ENCODE data around the gene KDM5B.
"Not testable (repeated sequence)": the region's sequence is repeated elsewhere in the genome, so short reads cannot be mapped to it uniquely, and the experiment has no call there.

KDM5B gene

DNA sequence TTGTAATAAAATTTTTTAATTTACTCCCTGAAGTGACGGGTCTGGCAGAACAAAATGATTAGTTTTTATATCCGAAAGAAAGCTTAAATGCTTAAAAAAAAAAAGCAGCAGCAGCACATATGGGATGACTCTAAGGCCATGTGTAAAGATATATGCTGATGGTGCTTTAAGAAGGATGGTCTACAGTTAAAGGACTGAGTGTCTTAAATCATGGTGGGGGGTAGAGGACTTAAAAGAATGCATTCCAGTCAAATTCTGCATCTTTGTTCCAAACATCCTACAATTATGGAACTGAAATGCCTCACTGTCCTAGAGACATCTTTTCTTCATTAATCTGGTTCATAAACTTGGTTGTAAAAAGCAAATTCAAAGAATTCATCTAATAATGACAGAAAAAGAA lies 7.0 kb downstream of the KDM5B start:
- TF ChIP-seq, protein P1, sequence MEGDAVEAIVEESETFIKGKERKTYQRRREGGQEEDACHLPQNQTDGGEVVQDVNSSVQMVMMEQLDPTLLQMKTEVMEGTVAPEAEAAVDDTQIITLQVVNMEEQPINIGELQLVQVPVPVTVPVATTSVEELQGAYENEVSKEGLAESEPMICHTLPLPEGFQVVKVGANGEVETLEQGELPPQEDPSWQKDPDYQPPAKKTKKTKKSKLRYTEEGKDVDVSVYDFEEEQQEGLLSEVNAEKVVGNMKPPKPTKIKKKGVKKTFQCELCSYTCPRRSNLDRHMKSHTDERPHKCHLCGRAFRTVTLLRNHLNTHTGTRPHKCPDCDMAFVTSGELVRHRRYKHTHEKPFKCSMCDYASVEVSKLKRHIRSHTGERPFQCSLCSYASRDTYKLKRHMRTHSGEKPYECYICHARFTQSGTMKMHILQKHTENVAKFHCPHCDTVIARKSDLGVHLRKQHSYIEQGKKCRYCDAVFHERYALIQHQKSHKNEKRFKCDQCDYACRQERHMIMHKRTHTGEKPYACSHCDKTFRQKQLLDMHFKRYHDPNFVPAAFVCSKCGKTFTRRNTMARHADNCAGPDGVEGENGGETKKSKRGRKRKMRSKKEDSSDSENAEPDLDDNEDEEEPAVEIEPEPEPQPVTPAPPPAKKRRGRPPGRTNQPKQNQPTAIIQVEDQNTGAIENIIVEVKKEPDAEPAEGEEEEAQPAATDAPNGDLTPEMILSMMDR (IDR thresholded peaks at IDR 0.05; ENCODE audit: extremely low read depth, insufficient read depth, missing control alignments) = no peak
- DNase-seq (ENCODE audit: low spot score) = no peak
- in situ Hi-C loops (cut with MboI; ENCODE audit: low pct_unique_long_range_greater_than_20kb, low sequenced_read_pairs, unreplicated experiment) = no loop called here

DNA sequence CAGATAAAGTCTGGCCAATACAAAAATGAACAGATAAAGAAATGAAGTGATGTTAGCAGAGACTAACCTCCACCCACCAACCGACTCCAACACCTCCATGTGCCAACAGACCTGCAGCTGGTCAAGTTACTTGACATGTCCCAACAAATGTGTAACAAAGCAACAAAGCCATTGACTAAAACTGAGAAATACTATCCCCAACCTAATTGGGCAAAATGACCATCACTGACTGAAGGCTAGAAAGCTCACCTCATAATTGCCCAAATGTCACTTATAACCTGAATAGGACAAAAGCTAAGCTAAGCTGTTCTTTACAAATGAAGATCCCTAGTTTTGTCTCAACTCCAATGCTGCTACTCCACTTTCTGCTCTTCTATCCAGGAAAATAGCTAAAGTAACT lies 7.5 kb downstream of the KDM5B start:
- in situ Hi-C loops (cut with MboI; ENCODE audit: low pct_unique_long_range_greater_than_20kb, low sequenced_read_pairs, unreplicated experiment) = no loop called here
- TF ChIP-seq, protein P1 (IDR thresholded peaks at IDR 0.05; ENCODE audit: extremely low read depth, insufficient read depth, missing control alignments) = no peak
- no peak for DNase-seq (ENCODE audit: low spot score)

DNA sequence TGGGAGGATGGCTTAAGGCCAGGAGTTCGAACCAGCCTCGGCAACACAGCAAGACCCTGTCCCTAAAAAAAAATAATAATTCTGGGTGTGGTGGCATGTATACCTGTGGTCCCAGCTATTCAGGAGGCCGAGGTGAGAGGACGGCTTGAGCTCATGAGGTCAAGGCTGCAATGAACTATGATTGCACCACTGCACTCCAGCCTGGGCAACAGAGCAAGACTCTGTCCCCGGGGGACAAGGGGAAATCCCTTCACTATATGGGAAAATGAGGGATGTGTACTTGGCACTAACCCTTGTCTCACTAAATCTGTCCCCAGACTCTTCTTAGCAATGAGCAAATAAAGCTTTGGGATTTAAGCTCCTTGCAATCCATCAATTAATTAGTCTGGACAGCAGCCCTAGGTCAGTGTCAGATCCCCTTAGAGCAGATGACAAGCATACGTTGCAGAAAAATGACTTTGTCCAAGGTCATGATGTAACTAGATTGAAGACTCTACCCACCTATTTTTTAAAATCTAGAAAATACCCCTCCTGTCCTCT lies 9.4 kb downstream of the KDM5B start:
- DNase-seq (ENCODE audit: low spot score) = no peak
- in situ Hi-C loops (cut with MboI; ENCODE audit: low pct_unique_long_range_greater_than_20kb, low sequenced_read_pairs, unreplicated experiment) = no loop called here
- TF ChIP-seq, protein P1 (IDR thresholded peaks at IDR 0.05; ENCODE audit: extremely low read depth, insufficient read depth, missing control alignments) = no peak

DNA sequence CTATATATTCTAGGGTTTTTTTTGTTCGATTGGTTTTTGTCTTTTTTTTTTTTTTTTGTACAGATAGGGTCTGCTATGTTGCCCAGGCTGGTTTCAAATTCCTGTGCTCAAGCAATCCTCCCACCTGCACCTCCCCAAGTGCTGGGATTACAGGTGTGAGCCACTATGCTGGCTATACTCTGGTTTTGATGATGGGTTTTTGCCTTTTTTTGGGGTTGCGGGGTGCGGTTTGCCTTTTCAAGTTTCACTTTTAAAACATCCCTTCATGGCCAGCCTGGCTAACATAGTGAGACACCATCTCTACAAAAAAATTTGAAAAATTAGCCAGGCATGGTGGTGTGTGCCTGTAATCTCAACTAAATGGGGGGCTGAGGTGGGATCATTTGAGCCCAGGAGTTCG lies 10.0 kb downstream of the KDM5B start:
- no peak for DNase-seq (ENCODE audit: low spot score)
- in situ Hi-C loops (cut with MboI; ENCODE audit: low pct_unique_long_range_greater_than_20kb, low sequenced_read_pairs, unreplicated experiment) = no loop called here
- TF ChIP-seq, protein P1 (IDR thresholded peaks at IDR 0.05; ENCODE audit: extremely low read depth, insufficient read depth, missing control alignments) = no peak

DNA sequence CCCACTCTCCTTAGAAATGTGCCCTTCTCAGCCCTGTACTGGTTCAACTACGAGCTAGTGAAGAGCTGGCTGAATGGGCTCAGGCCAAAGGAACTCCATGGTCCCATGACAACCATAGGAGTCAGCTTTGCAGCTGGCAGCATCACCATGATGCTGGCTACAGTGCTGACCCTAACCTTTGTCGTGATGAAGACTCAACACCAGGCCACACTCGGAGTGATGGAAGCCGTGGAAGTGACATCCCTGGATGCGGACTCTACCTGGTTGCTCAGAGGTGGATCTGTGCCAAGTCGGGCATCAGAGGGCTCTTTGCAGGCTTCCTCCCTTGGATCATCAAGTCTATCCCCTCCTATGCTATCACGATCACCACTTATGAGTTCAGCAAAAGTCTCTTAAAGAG lies 11.6 kb downstream of the KDM5B start:
- TF ChIP-seq, protein P1 (IDR thresholded peaks at IDR 0.05; ENCODE audit: extremely low read depth, insufficient read depth, missing control alignments) = no peak
- in situ Hi-C loops (cut with MboI; ENCODE audit: low pct_unique_long_range_greater_than_20kb, low sequenced_read_pairs, unreplicated experiment) = no loop called here
- no peak for DNase-seq (ENCODE audit: low spot score)

DNA sequence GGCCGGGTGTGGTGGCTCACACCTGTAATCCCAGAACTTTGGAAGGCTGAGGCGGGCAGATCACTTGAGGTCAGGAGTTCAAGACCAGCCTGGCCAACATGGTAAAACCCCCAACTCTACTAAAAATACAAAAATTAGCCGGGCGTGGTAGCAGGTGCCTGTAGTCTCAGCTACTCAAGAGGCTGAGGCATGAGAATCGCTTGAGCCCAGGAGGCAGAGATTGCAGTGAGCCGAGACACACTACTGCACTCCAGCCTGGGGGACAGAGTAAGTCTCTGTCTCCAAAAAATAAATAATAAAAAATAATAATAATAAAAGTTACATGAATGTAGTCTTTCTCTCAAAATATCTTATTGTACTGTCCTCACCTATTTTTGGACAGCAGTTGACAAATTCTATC lies 13.3 kb downstream of the KDM5B start:
- DNase-seq (ENCODE audit: low spot score); in situ Hi-C loops (cut with MboI; ENCODE audit: low pct_unique_long_range_greater_than_20kb, low sequenced_read_pairs, unreplicated experiment): not testable (repeated sequence)

DNA sequence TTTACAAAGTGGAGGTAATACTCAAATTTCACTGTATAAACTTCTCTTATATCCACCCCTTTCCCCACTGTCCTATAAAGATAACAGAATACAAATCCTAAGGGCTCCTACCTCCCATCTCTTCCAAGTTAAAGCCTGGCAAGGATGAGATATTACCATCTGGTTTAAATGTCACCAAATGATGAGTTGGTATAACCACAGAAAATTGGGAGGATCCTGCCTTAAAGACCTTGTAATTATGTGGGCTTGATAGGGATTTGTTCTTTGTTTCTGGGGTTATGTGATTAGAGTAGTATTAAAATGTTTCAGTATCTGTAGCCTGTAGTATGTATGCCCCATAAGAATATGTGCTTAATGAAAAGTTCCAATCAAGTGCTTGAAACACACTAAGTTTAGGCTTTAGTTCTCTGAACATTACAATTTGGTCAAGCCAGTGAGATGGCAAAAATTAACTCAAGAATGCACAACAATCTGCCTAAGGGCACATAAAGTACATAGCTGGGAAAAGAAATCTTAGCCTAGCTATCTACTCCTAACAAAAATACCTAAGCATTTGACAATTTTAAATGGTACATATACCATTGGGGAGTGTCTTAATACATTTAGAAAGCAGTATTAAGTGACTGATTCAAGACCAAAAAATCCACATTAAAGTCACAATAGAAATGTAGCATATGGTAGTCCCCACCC lies 14.0 kb downstream of the KDM5B start:
- DNase-seq (ENCODE audit: low spot score) = no peak
- TF ChIP-seq, protein P1 (IDR thresholded peaks at IDR 0.05; ENCODE audit: extremely low read depth, insufficient read depth, missing control alignments) = no peak
- in situ Hi-C loops (cut with MboI; ENCODE audit: low pct_unique_long_range_greater_than_20kb, low sequenced_read_pairs, unreplicated experiment) = no loop called here

Data from GM13977 (cell line).